Hematopoietic multipotent progenitor cell treated with erythropoietin and hydrocortisone succinate and interleukin-3 and kit ligand, for 15 days (in vitro differentiated cells): ENCODE results near the gene CLDN6.
A peak's percentile ranks its signal among the peaks of the same experiment; 100 is the strongest.

Experiments used
- DNase-seq: peaks from one replicate; pipeline ENCODE4 v3.0.0-alpha.2; 2015; ENCODE audit warnings: low spot score

Gene CLDN6

DNA sequence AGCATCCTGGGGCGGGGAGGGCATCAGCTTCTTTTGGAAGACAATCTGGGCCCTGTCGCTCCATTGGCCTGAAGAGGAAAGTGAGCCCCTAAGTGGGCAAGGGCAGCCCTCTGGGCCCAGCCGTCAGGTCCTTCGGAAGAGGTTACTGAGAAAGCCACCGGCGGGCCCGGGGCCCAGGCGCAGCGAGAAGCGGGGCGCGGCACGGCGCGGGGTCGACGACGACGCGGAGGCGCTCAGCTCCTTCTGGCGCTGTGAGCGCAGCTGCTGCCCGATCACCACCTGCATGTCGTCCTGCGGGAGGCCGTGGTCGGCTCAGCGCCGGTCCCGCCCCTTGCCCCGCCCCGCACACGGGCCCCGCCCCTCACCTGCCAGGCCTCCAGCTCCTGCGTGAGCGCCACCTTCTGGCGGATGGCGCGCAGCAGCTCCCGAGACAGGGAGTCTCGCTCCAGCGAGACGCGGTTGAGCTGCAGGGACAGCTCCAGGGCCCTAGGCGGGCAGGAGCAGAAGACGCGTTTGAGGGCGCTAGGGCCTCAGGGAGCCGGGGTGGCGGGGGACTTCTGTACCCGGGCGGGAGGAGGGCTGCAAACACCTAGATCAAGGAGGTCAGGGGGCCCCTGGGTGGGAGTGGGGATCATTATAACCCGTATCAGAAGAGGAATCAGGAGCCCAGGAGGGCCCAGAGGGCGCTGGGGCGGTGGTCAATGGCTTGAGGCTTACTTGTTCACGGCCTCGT lies 10.2 kb upstream of the CLDN6 start:
- peak; percentile 89 for DNase-seq

DNA sequence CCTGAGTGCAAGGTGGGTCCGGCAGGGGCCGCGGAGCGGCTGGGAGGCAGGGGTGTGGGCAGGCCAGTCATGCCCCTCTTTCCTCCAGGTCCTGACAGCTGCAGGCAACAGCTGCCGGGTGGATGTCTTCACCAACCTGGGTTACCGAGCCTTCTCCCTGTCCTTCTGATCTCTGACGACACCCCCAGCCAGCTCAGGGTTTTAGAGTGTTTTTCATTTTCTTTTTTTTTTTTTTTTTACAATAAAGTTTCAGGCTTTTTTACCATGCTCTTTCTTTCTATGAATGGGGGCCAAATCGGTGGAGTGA lies 9.5 kb upstream of the CLDN6 start:
- no peak for DNase-seq

DNA sequence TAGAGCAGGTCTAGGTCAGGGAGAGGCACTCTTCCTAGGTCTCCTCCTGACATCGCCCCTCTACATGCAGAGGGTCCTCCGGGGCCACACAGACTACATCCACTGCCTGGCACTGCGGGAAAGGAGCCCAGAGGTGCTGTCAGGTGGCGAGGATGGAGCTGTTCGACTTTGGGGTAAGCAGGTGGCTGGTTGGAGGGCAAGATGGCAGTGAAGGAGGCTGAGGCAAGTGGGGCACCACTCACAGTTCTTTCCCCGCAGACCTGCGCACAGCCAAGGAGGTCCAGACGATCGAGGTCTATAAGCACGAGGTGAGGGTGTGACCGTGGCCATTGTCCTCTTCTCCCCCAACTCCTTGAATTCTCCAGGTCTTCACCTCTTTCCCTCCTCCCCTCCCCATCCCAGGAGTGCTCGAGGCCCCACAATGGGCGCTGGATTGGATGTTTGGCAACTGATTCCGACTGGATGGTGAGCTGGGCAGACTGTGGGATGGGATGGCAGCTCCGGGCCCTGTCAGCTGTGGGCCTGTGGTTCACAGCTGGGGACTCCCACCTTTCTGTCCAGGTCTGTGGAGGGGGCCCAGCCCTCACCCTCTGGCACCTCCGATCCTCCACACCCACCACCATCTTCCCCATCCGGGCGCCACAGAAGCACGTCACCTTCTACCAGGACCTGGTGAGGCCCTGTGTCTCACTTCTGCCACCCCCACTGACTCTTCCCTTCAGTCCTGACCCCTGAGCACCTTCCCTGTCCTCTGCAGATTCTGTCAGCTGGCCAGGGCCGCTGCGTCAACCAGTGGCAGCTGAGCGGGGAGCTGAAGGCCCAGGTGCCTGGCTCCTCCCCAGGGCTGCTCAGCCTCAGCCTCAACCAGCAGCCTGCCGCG lies 8.9 kb upstream of the CLDN6 start:
- DNase-seq, result no peak

DNA sequence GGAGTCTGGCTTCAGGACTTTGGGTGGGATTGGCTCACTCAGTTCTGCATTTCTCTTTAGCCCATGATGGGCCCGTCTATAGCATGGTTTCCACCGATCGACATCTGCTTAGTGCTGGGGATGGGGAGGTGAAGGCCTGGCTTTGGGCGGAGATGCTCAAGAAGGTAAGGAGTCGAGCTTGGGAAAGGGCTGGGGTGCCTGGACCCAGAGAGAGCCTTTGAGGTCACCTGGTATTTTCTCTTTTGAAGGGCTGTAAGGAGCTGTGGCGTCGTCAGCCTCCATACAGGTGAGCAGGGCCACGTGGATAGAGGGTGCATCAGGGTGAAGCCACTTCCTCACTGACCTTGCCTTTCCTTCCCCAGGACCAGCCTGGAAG lies 8.0 kb upstream of the CLDN6 start:
- no peak for DNase-seq

DNA sequence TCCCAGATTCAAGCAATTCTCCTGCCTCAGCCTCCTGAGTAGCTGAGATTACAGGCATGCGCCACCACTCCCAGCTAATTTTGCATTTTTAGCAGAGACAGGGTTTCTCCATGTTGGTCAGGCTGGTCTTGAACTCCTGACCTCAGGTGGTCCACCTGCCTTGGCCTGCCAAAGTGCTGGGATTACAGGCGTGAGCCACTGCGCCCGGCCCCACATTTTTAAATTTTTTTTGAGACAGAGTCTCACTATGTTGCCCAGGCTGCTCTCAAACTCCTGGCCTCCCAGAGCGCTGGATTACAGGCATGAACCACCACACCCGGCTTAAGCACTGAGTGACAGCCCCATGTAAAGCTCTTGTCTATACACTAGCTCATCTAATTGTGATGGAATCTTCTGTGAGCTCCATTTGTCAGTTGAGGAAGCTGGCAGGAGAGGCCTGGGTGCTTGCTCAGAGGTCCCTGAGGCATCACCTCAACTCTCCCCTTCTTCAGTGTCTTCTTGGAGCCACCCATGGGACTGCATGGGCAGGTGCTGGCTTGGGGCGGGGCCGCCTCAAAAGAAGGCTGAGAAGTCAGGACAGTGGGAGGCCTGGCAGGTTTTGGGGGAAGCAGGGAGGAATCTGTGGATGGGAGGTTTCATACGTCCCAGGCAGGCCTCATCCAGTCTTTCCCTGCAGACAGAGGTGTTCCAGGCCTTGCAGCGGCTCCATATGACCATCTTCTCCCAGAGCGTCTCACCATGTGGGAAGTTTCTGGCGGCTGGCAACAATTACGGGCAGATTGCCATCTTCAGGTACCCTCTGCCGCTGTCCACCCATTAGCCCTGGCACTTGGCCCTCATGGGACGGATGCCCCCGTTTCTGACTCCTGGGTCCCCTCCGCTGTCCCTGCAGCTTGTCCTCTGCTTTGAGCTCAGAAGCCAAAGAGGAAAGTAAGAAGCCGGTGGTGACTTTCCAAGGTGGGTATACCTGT lies 7.3 kb upstream of the CLDN6 start:
- DNase-seq, result no peak

DNA sequence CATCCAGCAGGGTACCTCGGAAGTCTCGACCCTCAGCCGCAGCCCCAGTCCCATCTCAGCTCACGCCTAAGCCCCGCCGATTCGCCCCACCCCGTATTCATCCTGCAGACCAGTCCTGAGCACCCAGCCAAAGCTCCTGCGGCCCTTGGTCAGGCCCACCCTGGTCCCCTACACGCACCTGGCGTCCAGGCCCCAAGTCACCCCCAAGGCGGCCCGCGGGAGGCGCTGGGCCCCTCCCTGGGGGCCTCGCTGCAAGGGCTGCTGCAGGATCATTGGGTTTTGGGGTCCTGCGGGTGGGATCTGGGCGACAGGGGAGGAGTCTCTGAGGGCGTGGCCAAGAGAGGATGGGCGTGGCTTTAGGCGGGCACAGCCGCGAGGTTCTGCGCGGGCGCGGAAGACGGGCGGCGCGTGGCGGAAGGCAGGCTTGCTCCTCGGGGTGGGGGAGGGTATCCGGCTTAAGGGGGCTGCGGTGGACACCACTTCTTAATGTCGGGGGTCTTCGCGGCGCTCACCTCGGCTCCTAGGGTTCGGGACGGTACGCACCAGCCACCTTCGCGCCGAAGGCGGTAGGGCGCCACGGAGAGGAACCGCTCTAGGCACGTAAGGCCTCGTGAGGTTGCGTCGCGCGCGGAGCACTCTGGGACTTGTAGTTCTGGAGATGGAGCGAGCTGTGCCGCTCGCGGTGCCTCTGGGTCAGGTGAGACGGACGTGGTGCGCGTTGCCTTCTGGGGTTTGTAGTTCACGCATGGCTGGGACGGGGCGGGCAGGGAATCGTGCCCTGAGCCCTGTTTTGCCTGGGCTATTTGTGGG lies 5.9 kb upstream of the CLDN6 start, which contains the start of the genes HCFC1R1 and THOC6:
TSS of gene HCFC1R1 (minus strand) at position 274 of the 810 bp plus-strand sequence. CDS start at position 273, 1 bp downstream.
TSS of gene THOC6 (plus strand) at position 367 of the 810 bp plus-strand sequence. CDS start at position 659, 292 bp downstream.
- peak; percentile 98 for DNase-seq

DNA sequence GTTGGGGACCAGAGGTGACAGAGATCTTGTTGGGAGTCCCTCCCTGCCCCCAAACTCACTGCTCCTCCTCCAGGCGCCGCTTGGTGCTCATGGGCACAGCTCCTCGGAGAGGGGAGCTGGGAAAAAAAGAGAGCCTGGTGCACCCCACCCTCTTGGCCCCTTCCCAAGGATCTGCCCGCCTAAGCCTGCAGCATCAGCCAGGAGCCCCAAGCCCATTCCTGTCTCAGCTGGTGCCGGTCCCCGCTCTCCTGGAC lies 5.4 kb upstream of the CLDN6 start:
- DNase-seq, result peak; percentile 34

DNA sequence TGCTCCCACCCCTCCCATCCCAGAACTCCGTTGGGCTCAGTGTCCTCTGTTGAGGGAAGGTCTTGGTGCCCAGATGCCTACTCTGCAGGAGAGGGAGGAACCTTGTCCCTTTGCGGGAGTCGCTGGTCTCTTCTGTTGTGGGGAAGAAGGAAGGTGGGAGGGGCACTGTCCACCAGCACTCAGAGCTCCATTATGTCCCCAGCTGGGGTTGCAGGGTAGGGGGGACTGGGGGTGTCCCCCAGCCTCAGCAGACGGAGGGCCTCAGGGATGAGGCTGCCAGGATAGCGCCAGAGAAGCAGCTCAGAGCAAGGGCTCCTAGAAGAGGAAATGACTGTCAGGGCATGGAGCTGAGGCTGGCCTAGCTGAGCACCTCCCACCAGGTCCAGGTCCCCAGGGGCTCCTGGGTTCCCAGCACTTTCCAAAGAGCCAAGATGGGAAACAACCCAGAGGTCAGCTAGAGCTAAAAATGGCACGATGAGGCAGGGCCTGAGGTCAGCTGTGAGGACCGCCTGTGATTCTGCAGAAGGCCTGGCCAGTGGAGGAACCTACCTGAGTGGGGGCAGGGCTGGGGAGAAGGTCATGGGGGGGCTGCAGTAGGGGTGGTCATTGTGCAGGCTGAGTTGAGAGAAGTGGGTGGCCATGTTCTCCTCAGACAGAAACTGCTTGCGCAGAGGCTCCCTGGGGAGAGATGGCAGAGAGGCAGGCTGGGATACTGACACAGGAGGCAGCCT lies 4.9 kb upstream of the CLDN6 start:
- no peak for DNase-seq

DNA sequence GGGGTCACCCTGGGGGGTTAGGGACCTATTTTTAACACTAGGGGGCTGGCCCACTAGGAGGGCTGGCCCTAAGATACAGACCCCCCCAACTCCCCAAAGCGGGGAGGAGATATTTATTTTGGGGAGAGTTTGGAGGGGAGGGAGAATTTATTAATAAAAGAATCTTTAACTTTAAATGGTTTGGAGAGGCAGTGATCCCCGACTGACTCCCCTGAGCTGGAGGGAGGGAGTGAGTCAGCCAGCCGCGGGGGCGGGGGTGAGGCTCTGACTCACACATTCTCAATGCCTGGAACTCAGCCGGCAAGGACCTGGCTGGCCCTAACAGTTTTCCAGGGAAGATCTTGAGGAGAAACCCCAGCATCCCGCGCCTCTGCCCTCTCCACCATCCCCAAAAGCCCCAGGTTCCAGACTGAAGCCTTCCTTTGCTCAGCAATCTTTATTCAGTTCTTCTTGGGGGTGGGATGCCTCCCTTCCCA lies 4.3 kb upstream of the CLDN6 start:
- peak; percentile 84 for DNase-seq

DNA sequence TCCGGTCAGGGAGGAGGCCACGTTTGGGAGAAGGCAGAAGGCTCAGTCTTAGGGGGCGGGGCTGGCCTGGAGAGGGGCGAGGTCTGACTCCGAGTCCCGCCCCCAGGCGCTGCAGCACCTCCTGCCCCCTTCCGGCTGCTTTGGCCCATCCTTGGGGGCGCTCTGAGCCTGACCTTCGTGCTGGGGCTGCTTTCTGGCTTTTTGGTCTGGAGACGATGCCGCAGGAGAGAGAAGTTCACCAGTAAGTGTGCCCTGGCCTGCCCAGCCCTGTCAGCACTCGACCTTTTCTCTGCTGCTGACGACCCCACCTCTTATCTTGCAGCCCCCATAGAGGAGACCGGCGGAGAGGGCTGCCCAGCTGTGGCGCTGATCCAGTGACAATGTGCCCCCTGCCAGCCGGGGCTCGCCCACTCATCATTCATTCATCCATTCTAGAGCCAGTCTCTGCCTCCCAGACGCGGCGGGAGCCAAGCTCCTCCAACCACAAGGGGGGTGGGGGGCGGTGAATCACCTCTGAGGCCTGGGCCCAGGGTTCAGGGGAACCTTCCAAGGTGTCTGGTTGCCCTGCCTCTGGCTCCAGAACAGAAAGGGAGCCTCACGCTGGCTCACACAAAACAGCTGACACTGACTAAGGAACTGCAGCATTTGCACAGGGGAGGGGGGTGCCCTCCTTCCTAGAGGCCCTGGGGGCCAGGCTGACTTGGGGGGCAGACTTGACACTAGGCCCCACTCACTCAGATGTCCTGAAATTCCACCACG lies 3.6 kb upstream of the CLDN6 start:
- peak; percentile 72 for DNase-seq

DNA sequence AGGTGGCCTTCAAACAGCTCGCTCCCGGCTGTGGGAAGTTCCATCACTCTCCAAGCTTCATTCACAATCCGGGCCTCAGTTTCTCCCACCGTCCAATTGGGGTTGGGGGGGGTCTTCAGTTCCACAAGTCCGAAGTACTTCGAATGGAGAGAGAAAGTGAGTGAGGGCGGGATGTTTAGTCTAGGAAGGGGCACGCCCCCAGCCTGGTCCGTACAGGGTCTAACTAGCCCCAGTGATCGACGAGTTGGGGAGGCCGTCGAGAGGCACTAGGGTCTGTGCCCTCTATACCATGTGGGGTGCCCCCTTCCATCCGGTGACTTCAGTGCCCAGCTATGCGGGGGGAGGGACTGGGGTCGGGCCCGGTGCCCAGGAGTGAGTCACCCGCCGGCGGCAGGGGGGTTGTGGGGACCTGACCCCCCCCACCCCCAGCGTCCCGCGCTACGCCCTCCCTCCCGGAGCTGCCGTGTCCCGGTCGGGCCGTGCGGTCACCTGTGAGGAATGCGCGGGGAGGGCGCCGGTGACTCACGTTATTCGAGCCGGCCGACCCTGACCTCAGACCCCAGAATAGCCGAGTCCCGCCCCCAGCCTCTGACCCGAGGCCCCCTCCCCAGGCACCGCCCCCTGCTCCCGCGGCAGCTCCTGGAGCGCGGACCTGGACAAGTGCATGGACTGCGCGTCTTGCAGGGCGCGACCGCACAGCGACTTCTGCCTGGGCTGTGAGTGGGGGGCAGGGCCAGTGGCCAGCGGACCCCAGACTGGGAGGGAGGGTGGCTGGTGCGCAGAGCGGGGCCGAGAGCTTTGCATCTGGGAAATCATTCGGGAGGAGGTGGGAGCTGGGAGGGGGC lies 2.8 kb upstream of the CLDN6 start:
- DNase-seq, result peak; percentile 49

DNA sequence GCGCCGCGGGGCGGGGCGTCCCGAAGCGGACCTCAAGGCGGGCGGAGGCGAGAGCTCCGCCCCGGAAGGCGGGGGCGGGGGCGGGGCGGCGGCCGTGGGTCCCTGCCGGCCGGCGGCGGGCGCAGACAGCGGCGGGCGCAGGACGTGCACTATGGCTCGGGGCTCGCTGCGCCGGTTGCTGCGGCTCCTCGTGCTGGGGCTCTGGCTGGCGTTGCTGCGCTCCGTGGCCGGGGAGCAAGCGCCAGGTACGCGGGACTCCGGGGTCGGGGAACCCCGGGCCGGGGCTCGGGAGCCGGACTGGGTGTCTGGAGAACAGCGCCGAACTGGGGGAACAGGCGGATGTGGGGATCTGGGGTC lies 2.2 kb upstream of the CLDN6 start, which contains the start of gene TNFRSF12A:
TSS of gene TNFRSF12A (plus strand) at position 122 of the 357 bp plus-strand sequence. CDS start at position 152, 30 bp downstream.
- DNase-seq, result peak; percentile 83

DNA sequence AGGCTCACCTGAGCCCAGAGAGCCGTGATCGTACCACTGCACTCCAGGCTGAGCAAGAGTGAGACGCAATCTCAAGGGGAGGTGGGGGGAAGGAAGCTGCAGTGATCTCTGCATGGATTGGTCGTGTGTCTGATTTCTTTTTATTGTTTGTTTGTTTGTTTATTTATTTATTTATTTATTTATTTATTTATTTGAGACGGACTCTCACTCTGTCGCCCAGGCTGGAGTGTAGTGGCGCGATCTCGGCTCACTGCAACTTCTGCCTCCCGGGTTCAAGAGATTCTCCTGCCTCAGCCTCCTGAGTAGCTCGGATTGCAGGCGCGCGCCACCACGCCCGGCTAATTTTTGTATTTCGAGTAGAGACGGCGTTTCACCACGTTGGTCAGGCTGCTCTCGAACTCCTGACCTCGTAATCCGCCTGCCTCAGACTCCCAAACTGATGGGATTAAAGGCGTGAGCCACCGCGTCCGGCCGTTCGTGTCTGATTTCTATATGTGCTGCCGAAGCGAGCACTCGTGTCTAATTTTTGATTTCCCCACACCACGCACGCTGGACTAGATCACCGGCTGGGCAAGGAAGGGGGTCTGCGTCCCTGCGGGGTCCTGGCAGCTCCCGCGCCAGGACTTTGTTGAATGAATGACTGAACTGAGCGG lies 1.7 kb upstream of the CLDN6 start:
- no peak for DNase-seq

DNA sequence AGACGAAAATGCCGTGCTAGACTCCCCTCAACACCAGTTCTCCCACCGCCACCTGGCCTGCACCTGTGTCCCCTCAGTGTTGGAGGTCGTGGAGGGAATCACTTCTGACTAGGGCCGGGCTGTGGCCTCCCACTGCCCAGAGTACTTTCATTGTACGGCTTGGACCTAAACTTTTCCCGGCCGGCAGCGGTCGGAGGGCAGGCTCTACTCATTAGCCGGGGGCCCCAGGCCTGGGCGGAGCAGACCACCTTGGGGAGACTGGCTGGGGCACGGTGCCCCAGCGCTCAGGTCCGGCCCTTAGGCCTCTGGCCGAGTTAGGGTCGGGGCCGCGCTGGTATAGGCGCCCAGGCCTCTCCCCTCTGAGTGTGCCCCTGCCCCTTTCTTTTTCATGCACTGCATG lies 639 bp downstream of the CLDN6 start:
- no peak for DNase-seq

DNA sequence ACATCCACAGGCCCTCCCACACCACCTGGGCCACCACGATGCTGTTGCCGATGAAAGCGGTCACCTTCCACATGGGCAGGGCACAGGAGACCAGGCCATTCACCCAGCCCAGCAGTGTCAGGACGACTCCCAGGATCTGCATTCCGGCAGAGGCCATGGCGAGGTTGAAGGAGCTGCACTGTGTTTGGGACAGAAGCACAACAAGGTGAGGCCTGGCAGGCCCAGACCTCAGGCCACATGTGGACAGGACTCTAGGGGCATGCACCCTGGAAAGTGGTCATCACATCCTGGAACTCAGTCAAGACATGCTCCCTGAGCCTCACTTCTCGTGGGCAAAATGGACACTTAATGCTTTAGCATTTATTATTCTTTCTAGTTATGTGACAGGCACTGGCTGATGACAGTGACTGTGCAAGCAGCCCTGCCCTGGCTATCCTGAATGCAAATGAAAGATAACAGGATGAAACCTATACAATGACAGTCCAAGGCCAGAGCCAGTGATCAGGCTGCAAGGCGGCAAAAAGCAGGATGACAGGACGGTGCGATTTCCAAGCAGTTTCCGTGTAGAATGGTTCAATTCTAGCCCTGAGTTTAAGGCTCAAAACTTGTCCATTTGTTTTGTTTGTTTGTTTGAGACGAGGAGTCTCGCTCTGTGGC lies 2.0 kb downstream of the CLDN6 start:
- DNase-seq, result peak; percentile 33

DNA sequence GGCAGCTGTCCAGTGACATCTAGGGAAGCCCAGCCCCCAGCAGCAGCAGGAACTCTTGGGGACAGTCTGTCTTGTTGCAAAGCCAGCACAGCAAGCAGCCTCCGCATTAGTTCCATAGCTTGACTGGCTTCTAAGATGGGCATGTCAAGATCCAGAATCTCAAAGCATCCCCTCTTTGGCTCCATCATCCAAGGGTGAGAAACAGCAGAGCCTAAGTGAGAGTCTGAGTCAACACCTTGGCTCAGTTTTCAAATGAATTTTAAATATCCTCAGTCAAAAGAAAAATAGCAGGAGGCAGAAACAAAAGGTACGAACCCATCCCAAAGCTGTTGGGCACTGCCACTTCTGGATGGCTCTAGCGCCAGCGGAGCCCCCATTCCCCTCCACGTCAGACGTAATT lies 3.0 kb downstream of the CLDN6 start:
- DNase-seq, result no peak

DNA sequence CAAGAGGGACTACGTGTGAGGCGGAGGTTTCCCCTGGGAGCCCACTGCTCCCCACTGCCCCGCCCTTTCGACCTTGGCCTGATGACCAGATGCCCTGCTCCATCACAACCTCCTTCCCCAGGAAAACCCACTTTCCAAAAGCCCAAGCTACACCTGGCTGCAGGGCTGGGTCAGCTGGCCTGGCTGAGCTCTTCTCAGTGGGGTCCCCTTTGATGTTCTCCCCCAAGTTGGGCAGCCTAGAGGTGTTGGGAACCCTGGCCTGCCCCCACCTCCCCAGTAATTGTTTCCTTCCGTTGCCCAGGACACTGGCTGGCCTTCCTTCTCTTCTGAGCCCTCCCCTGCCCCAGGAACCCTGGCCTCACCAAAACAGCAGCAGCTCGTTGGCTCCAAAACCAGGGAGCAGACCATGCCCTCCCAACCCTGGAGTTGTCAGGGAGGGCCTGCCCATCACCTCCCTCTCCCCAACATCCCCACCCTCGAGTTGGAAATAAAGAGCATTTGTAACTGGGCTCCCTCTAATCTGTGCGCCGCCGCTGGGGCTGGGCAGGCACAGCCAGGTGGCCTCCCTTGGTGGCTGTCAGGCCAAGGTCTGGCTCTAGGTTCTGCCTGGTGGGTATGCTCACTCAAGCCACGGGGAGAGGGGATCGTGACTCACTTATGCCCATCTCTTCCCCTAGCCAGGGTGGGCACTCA lies 3.8 kb downstream of the CLDN6 start:
- DNase-seq, result no peak
